Stimulated activated naive CD8-positive, alpha-beta T cell treated with anti-CD3 and anti-CD28 coated beads, Interleukin-15, amount 100 ng/mL, for 72 hours (primary cell): ENCODE data around the gene IGLL5.
"Not testable (repeated sequence)": the region's sequence is repeated elsewhere in the genome, so short reads cannot be mapped to it uniquely, and the experiment has no call there.

Experiments
- ATAC-seq: fragments of 150-1000 bp; cut with Tn5 transposase; 2 replicates; pipeline ENCODE4 v1.10.0; 2021; ENCODE audit warnings: mild to moderate bottlenecking, moderate library complexity
- DNase-seq, 2 donors: peaks; one replicate each; pipeline ENCODE4 v3.0.0; 2021 to 2022
- H3K27ac Mint-ChIP-seq, 2 donors: one replicate each; pipeline ENCODE4 v1.8.0; 2022; ENCODE audit warnings: mild to moderate bottlenecking in 2 of 2, mixed read lengths in 2 of 2, moderate library complexity in 2 of 2
- H3K27me3 Mint-ChIP-seq: one replicate; pipeline ENCODE4 v1.8.0; 2022; ENCODE audit warnings: mixed read lengths
- H3K4me1 Mint-ChIP-seq: one replicate; pipeline ENCODE4 v1.8.0; 2022; ENCODE audit warnings: mild to moderate bottlenecking, mixed read lengths
- H3K4me3 Mint-ChIP-seq, 2 donors: one replicate each; pipeline ENCODE4 v1.8.0; 2022; ENCODE audit warnings: mild to moderate bottlenecking in 2 of 2, mixed read lengths in 2 of 2, moderate library complexity in 1 of 2
- H3K9me3 Mint-ChIP-seq, 2 donors: one replicate each; pipeline ENCODE4 v1.8.0; 2022; ENCODE audit warnings: mixed read lengths in 2 of 2

Gene IGLL5

GRCh38 chr22:22912135-22912987 is 24.7 kb downstream of the IGLL5 start:
- H3K9me3 Mint-ChIP-seq: no peaks in the 10 kb centered on the region
- peak overlapping the region in 1 of 2 donors; percentile 77 for H3K27ac Mint-ChIP-seq
- no peak overlapping the region for H3K4me3 Mint-ChIP-seq
- DNase-seq (no peak), ATAC-seq (no peak)
- H3K27me3 Mint-ChIP-seq: peaks cover 37% of the 10 kb centered on the region
- H3K4me1 Mint-ChIP-seq: no peaks in the 10 kb centered on the region

- H3K4me1 Mint-ChIP-seq: no peaks in the 10 kb centered on the region
- H3K4me3 Mint-ChIP-seq: no peak overlapping the region
- no peaks in the 10 kb centered on the region for H3K9me3 Mint-ChIP-seq
- H3K27me3 Mint-ChIP-seq: peaks cover 32% of the 10 kb centered on the region
- DNase-seq (no peak), ATAC-seq (no peak)
- no peak overlapping the region for H3K27ac Mint-ChIP-seq
These were observed 25.3 kb downstream of the IGLL5 start for GRCh38 chr22:22912988-22913253.

DNA sequence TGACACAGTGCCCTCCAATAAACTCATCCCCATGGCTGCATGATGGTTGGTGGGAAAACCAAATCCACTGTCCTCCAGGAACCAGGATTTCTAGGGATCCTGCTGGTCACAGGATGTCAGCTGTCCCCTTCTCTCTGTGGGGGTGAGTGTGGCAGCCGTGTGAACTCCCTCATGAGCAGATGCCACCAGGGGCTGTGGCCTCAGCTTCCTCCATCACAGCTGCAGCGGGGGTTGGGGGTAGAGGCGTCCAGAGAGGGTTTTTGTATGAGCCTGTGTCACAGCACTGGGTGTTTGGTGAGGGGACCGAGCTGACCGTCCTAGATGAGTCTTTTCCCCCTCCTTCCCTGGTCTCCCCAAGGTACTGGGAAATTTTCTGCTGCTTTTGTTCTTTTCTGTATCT is 26.4 kb downstream of the IGLL5 start:
- H3K27ac Mint-ChIP-seq: no peak overlapping the region
- H3K27me3 Mint-ChIP-seq: peaks cover 23% of the 10 kb centered on the region
- H3K4me3 Mint-ChIP-seq: no peak overlapping the region
- DNase-seq (no peak), ATAC-seq (no peak)
- H3K4me1 Mint-ChIP-seq: no peaks in the 10 kb centered on the region
- no peaks in the 10 kb centered on the region for H3K9me3 Mint-ChIP-seq

- Mint-ChIP-seq H3K27ac (peak overlapping the region in 1 of 2 donors; percentile 75), H3K4me1 (no peaks in the 10 kb centered on the region), H3K9me3 (no peaks in the 10 kb centered on the region), H3K27me3 (peaks cover 13% of the 10 kb centered on the region), H3K4me3 (no peak overlapping the region)
- DNase-seq: no peak
- ATAC-seq: no peak
These were observed 27.4 kb downstream of the IGLL5 start for GRCh38 chr22:22914726-22915669.

GRCh38 chr22:22915670-22916035 is 28.0 kb downstream of the IGLL5 start:
- Mint-ChIP-seq H3K9me3 (no peaks in the 10 kb centered on the region), H3K4me3 (no peak overlapping the region), H3K27ac (no peak overlapping the region), H3K4me1 (no peaks in the 10 kb centered on the region), H3K27me3 (peaks cover 11% of the 10 kb centered on the region)
- no peak for DNase-seq
- no peak for ATAC-seq

- no peak for ATAC-seq
- Mint-ChIP-seq H3K27ac (no peak overlapping the region), H3K9me3 (no peaks in the 10 kb centered on the region), H3K27me3 (peaks cover 3% of the 10 kb centered on the region), H3K4me3 (no peak overlapping the region), H3K4me1 (no peaks in the 10 kb centered on the region)
- no peak for DNase-seq
These were observed 28.8 kb downstream of the IGLL5 start for GRCh38 chr22:22916215-22916951.

GRCh38 chr22:22916952-22917290 is 29.3 kb downstream of the IGLL5 start:
- Mint-ChIP-seq H3K4me1 (no peaks in the 10 kb centered on the region), H3K27ac (no peak overlapping the region), H3K27me3 (no peaks in the 10 kb centered on the region), H3K4me3 (no peak overlapping the region), H3K9me3 (no peaks in the 10 kb centered on the region)
- ATAC-seq: no peak
- no peak for DNase-seq

DNA sequence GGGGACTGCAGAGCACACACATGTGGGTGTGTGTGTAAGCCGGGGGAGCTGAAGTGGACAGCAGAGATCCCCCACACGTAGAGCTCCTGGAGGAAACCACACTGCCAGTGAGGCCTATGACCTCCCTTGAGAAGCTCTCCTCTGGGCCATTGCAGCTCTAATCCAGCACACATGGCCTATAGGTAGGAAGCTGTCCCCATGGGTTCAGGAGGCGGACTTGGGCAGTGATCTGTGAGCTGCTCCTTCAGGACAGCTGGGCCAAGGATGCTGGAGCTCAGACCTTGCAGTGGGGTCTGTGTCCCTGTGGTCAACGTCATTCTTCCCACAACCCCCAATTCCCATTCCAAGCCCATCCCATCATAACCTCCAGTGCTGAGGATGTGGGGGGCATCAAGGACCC is 29.8 kb downstream of the IGLL5 start:
- ATAC-seq: no peak

DNA sequence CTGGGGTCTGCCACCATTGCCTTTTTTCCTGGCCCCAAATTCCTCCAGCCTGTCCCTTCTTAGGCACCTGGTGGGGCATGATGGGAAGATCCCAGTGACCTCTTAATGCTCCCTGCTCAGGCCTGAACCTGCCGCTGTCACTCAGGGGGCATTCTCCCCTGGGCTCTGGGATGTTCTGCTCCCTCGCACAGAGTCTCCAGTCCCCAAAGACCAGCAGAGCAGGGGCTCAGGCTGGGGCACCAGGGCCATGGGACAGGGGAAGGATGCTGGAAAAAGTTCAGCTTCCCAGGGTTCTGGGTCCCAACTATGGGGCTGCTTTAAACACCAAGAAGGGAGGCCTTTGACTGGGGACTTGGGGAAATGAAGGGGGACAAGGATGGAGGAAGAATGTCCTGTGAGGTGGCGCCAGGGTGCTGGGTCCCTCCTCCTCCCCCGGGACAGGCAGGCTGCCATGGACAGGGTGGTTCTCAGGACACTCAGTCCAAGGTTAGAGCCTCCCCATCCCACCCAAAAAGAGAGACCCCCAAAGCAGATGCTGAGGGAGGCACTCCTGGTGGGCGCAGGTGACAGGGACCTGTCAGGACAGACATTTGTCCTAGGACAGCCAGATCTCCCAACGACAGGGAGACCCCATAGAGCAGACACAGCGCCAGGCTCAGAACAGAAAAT is 30.8 kb downstream of the IGLL5 start:
- Mint-ChIP-seq H3K4me1 (no peaks in the 10 kb centered on the region), H3K9me3 (no peaks in the 10 kb centered on the region), H3K4me3 (no peak overlapping the region), H3K27ac (no peak overlapping the region), H3K27me3 (no peaks in the 10 kb centered on the region)
- no peak for ATAC-seq
- no peak for DNase-seq

More for the DNA sequence above, 29.8 kb downstream of the IGLL5 start:
- no peak for DNase-seq
- Mint-ChIP-seq H3K4me1 (no peaks in the 10 kb centered on the region), H3K27me3 (no peaks in the 10 kb centered on the region), H3K9me3 (no peaks in the 10 kb centered on the region), H3K27ac (no peak overlapping the region), H3K4me3 (no peak overlapping the region)

GRCh38 chr22:22919041-22919440 is 31.4 kb downstream of the IGLL5 start:
- H3K4me1 Mint-ChIP-seq: no peaks in the 10 kb centered on the region
- H3K9me3 Mint-ChIP-seq: no peaks in the 10 kb centered on the region
- no peak for ATAC-seq
- H3K27ac Mint-ChIP-seq: no peak overlapping the region
- no peak for DNase-seq
- H3K27me3 Mint-ChIP-seq: no peaks in the 10 kb centered on the region
- no peak overlapping the region for H3K4me3 Mint-ChIP-seq

DNA sequence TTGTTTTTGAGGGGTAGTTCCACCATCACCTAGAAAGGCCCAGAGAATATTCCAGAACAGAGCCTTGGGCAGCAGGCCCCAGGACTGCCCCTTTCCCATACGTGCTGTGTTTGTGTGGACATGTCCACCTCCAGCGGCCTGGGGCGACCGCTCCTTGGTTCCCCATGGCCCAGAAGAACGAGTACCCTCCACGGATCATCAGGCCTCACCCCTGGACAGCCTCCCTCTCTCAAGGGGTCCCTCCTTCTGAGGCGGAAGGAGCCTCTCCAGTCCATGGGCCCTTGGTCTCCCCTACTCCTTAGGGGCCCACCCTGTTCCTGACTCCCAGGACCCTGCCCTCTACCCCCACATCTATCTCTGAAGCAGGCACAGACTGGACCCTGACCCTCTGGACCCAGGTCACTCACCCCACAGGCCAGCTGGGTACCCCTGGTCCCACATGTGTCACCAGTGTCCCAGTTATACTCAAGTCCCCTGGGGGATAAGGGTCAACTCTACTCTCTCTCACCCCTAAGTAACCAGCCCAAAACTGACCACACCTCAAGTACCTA is 32.6 kb downstream of the IGLL5 start:
- DNase-seq (no peak), ATAC-seq (no peak)
- H3K27ac Mint-ChIP-seq: no peak overlapping the region
- H3K4me1 Mint-ChIP-seq: no peaks in the 10 kb centered on the region
- no peaks in the 10 kb centered on the region for H3K9me3 Mint-ChIP-seq
- no peak overlapping the region for H3K4me3 Mint-ChIP-seq
- no peaks in the 10 kb centered on the region for H3K27me3 Mint-ChIP-seq

GRCh38 chr22:22920910-22921550 is 33.4 kb downstream of the IGLL5 start:
- H3K4me3 Mint-ChIP-seq: no peak overlapping the region

DNA sequence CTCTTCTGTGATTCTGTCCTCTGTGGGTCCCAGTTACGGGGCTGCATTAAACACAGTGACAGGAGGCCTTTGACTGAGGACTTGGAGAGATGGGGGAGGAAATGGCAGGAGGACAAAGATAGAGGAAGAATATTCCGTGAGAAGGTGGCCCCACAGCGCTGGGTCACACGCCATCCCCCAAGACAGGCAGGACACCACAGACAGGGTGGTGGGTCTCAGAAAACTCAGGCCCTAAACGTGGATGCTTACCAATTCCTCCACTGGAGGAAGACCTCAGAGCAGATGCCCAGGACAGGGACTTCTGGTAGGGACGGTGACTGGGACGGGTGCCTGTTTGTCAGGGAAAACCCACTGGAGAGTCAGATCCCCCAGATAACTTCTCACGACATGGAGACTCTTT is 34.0 kb downstream of the IGLL5 start:
- Mint-ChIP-seq H3K4me3 (no peak overlapping the region), H3K9me3 (no peaks in the 10 kb centered on the region), H3K27ac (peak overlapping the region in 1 of 2 donors; percentile 14), H3K4me1 (no peaks in the 10 kb centered on the region), H3K27me3 (no peaks in the 10 kb centered on the region)
- DNase-seq: no peak
- ATAC-seq: no peak

More at GRCh38 chr22:22920910-22921550, 33.4 kb downstream of the IGLL5 start:
- no peaks in the 10 kb centered on the region for H3K4me1 Mint-ChIP-seq
- no peak overlapping the region for H3K27ac Mint-ChIP-seq
- no peaks in the 10 kb centered on the region for H3K27me3 Mint-ChIP-seq
- no peak for DNase-seq
- no peak for ATAC-seq
- no peaks in the 10 kb centered on the region for H3K9me3 Mint-ChIP-seq

- ATAC-seq: not testable (repeated sequence)
- H3K27ac Mint-ChIP-seq: peak overlapping the region in 1 of 2 donors; percentile 49
These were observed 34.7 kb downstream of the IGLL5 start for GRCh38 chr22:22922092-22922953.

More at GRCh38 chr22:22922092-22922953, 34.7 kb downstream of the IGLL5 start:
- not testable (repeated sequence) for DNase-seq, H3K9me3 Mint-ChIP-seq, H3K4me1 Mint-ChIP-seq, H3K27me3 Mint-ChIP-seq, H3K4me3 Mint-ChIP-seq
